Measurements from ENCODE around the gene CNTLN.

- TF ChIP-seq, protein P1, sequence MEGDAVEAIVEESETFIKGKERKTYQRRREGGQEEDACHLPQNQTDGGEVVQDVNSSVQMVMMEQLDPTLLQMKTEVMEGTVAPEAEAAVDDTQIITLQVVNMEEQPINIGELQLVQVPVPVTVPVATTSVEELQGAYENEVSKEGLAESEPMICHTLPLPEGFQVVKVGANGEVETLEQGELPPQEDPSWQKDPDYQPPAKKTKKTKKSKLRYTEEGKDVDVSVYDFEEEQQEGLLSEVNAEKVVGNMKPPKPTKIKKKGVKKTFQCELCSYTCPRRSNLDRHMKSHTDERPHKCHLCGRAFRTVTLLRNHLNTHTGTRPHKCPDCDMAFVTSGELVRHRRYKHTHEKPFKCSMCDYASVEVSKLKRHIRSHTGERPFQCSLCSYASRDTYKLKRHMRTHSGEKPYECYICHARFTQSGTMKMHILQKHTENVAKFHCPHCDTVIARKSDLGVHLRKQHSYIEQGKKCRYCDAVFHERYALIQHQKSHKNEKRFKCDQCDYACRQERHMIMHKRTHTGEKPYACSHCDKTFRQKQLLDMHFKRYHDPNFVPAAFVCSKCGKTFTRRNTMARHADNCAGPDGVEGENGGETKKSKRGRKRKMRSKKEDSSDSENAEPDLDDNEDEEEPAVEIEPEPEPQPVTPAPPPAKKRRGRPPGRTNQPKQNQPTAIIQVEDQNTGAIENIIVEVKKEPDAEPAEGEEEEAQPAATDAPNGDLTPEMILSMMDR (conservative IDR thresholded peaks at IDR 0.05 in 1 of 2, IDR thresholded peaks at IDR 0.05 in 1 of 2; ENCODE audit: extremely low read depth in 1 of 2, insufficient read depth in 1 of 2, low read depth in 1 of 2, low read length in 2 of 2), result no peak
- TF ChIP-seq EZH2 (IDR thresholded peaks at IDR 0.05; ENCODE audit: borderline replicate concordance, low read length), result no peak
Measured at GRCh38 chr9:17315341-17315740, 180.5 kb downstream of the CNTLN start.
